ENCODE data around the gene RNPEP.
A peak's percentile ranks its signal among the peaks of the same experiment; 100 is the strongest.
"Not testable (repeated sequence)": the region's sequence is repeated elsewhere in the genome, so short reads cannot be mapped to it uniquely, and the experiment has no call there.

The RNPEP gene

GRCh38 chr1:201982623-201983379 lies at the start of gene RNPEP:
TSS of gene RNPEP (plus strand) at chr1:201982648. CDS start at chr1:201982667, 19 bp downstream.
- DNase-seq = peak; percentile 52 to 61

- DNase-seq = no peak
Observed at GRCh38 chr1:201933840-201934430, 48.5 kb upstream of the RNPEP start.

GRCh38 chr1:201937624-201938213 lies 44.7 kb upstream of the RNPEP start:
- no peak for DNase-seq

GRCh38 chr1:201938440-201939035 lies 43.9 kb upstream of the RNPEP start:
- no peak for DNase-seq

GRCh38 chr1:201939148-201939547 lies 43.3 kb upstream of the RNPEP start:
- no peak for DNase-seq

GRCh38 chr1:201939574-201939973 lies 42.9 kb upstream of the RNPEP start:
- DNase-seq = no peak

GRCh38 chr1:201940316-201940715 lies 42.1 kb upstream of the RNPEP start:
- not testable (repeated sequence) for DNase-seq

- no peak for DNase-seq
Observed at GRCh38 chr1:201941420-201942128, 40.9 kb upstream of the RNPEP start.

- DNase-seq = no peak
Observed at GRCh38 chr1:201942129-201942495, 40.3 kb upstream of the RNPEP start.

- no peak for DNase-seq
Observed at GRCh38 chr1:201944002-201944401, 38.4 kb upstream of the RNPEP start.

- no peak for DNase-seq
Observed at GRCh38 chr1:201944639-201945038, 37.8 kb upstream of the RNPEP start.

- DNase-seq = no peak
Observed at GRCh38 chr1:201945157-201945556, 37.3 kb upstream of the RNPEP start.

- DNase-seq = no peak
Observed at GRCh38 chr1:201945863-201946223, 36.6 kb upstream of the RNPEP start.

GRCh38 chr1:201946224-201946908 lies 36.1 kb upstream of the RNPEP start, which contains the start of gene LMOD1:
TSS of gene LMOD1 (minus strand) at chr1:201946548. CDS start at chr1:201946340, 208 bp downstream.
- peak; percentile 27 to 37 for DNase-seq

GRCh38 chr1:201947697-201948008 lies 34.8 kb upstream of the RNPEP start:
- no peak for DNase-seq

- DNase-seq = no peak
Observed at GRCh38 chr1:201949491-201949890, 33.0 kb upstream of the RNPEP start.

GRCh38 chr1:201954263-201955008 lies 28.0 kb upstream of the RNPEP start:
- DNase-seq = no peak

GRCh38 chr1:201955009-201955728 lies 27.3 kb upstream of the RNPEP start, which contains the start of gene TIMM17A:
TSS of gene TIMM17A (plus strand) at chr1:201955503. CDS start at chr1:201955527, 24 bp downstream.
- peak; percentile 94 to 95 for DNase-seq

GRCh38 chr1:201955729-201956143 lies 26.7 kb upstream of the RNPEP start:
- DNase-seq = no peak

- no peak for DNase-seq
Observed at GRCh38 chr1:201958348-201958747, 24.1 kb upstream of the RNPEP start.

- DNase-seq = not testable (repeated sequence)
Observed at GRCh38 chr1:201962382-201962781, 20.1 kb upstream of the RNPEP start.
